ENCODE measurements around the gene COBLL1.

DNA sequence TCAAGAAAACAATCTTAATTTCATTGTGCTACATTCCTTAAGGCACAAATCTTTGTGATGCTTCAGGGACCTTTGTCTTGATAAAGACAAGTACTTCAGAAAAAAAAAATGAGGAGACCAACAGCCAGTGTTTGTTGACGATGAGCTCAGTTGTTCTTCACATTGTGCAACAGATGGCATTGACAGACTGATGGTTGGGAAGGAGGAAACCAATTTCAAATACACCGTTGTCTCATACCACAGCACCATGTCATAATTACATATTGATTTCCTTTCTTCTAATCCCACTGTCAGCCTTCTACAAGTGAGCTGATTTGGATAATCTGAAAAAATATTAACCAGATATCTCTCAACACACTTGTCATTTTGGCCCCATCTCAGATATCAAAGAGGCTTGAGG lies 166.6 kb downstream of the COBLL1 start:
- TF ChIP-seq POLR2A (IDR thresholded peaks at IDR 0.05) = no peak
- TF ChIP-seq, protein P1, sequence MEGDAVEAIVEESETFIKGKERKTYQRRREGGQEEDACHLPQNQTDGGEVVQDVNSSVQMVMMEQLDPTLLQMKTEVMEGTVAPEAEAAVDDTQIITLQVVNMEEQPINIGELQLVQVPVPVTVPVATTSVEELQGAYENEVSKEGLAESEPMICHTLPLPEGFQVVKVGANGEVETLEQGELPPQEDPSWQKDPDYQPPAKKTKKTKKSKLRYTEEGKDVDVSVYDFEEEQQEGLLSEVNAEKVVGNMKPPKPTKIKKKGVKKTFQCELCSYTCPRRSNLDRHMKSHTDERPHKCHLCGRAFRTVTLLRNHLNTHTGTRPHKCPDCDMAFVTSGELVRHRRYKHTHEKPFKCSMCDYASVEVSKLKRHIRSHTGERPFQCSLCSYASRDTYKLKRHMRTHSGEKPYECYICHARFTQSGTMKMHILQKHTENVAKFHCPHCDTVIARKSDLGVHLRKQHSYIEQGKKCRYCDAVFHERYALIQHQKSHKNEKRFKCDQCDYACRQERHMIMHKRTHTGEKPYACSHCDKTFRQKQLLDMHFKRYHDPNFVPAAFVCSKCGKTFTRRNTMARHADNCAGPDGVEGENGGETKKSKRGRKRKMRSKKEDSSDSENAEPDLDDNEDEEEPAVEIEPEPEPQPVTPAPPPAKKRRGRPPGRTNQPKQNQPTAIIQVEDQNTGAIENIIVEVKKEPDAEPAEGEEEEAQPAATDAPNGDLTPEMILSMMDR (IDR thresholded peaks at IDR 0.05) = no peak

All from right lobe of liver (tissue), 4 donors.